Endothelial cell of umbilical vein (primary cell): ENCODE results near the gene MTRF1L. TPM values are rescaled to one million over a fixed set of nuclear protein-coding genes. Genes with fewer than 3 reads are reported as not detected.

Source experiments
- BruUV-seq: library from RNA; stranded (reverse); fragments of 400-500 nt; replicated peaks from 2 replicates; lab custom pipeline; 2021; lab: Mats Ljungman, UMichigan
- CTCF ChIA-PET: fragments of 300-600, 350-600 bp; sonication (Branson Sonifier 250); formaldehyde crosslinking; loops from one replicate; lab custom pipeline; 2021; ENCODE audit warnings: antibody characterized with exemption, inconsistent platforms; lab: Charles Lee
- POLR2A ChIA-PET: fragments of 300-600, 350-600 bp; sonication (Branson Sonifier 250); formaldehyde crosslinking; loops from one replicate; lab custom pipeline; 2021; ENCODE audit warnings: antibody characterized with exemption, inconsistent platforms; lab: Charles Lee
- DNase-seq: peaks from one replicate; pipeline ENCODE4 v3.0.0-alpha.2; 2011; ENCODE audit warnings: low read depth, low spot score
- FAIRE-seq: peaks from 2 replicates; lab custom pipeline; 2011; peaks lifted over from hg19 to GRCh38; lab: Jason Lieb, UNC
- H2AFZ ChIP-seq: 2 replicates; pipeline ENCODE4 v1.6.0; 2012; ENCODE audit warnings: low read depth, low read length, control low read depth, inconsistent platforms
- H3K27ac ChIP-seq: 2 replicates; pipeline ENCODE4 v1.5.1; 2011; ENCODE audit warnings: low read depth, mild to moderate bottlenecking, control low read depth, low read length, moderate library complexity; ENCODE audit not compliant: insufficient read depth
- H3K27me3 ChIP-seq, 2 experiments: 2 replicates each; pipeline versions ENCODE4 v1.6.0 to v1.6.1; 2011; ENCODE audit warnings: low read length in 2 of 2, mixed read lengths in 1 of 2; ENCODE audit not compliant: control insufficient read depth in 2 of 2, insufficient read depth in 2 of 2
- H3K36me3 ChIP-seq, 2 experiments: 2 replicates in 1 of 2; 3 replicates in 1 of 2; pipeline ENCODE4 v1.5.1; 2011; ENCODE audit warnings: low read length in 2 of 2, mild to moderate bottlenecking in 1 of 2, moderate library complexity in 1 of 2; ENCODE audit not compliant: control insufficient read depth in 2 of 2, insufficient read depth in 2 of 2; ENCODE audit errors: extremely low read depth in 1 of 2
- H3K4me1 ChIP-seq: 3 replicates; pipeline ENCODE4 v1.5.1; 2011; ENCODE audit warnings: mild to moderate bottlenecking, low read length; ENCODE audit not compliant: control insufficient read depth, insufficient read depth; ENCODE audit errors: extremely low read depth
- H3K4me2 ChIP-seq: 2 replicates; pipeline ENCODE4 v1.6.1; 2011; ENCODE audit warnings: low read length, control low read depth, mixed read lengths; ENCODE audit not compliant: insufficient read depth
- H3K4me3 ChIP-seq, 3 experiments: fragments of 200-600 bp in 1 of 3; sonication (generic), shearing (Covaris generic) in 1 of 3; replicated peaks in 1 of 3; 2 replicates each; pipeline ENCODE4 v1.5.1; 2011 to 2016; ENCODE audit warnings: control low read depth in 3 of 3, low read length in 3 of 3, mild to moderate bottlenecking in 2 of 3, inconsistent platforms in 1 of 3, low read depth in 1 of 3, moderate library complexity in 1 of 3; ENCODE audit not compliant: insufficient read depth in 1 of 3
- H3K79me2 ChIP-seq: 2 replicates; pipeline ENCODE4 v1.6.0; 2012; ENCODE audit warnings: low read length, inconsistent platforms; ENCODE audit not compliant: control insufficient read depth, insufficient read depth
- H3K9ac ChIP-seq: replicated peaks from 2 replicates; pipeline ENCODE3; 2011; ENCODE audit warnings: low read length, control low read depth; ENCODE audit not compliant: insufficient read depth; ENCODE audit errors: extremely low read depth
- H3K9me1 ChIP-seq: replicated peaks from 3 replicates; pipeline ENCODE4 v1.6.0; 2011; ENCODE audit warnings: mild to moderate bottlenecking, low read length; ENCODE audit not compliant: control insufficient read depth, insufficient read depth; ENCODE audit errors: extremely low read depth
- H3K9me3 ChIP-seq: replicated peaks from 2 replicates; pipeline ENCODE4 v1.5.1; 2012; ENCODE audit warnings: low read length, inconsistent platforms; ENCODE audit not compliant: control insufficient read depth, insufficient read depth
- H4K20me1 ChIP-seq: replicated peaks from 2 replicates; pipeline ENCODE3; 2011; ENCODE audit warnings: mild to moderate bottlenecking, low read length; ENCODE audit not compliant: control insufficient read depth, insufficient read depth; ENCODE audit errors: extremely low read depth
- CTCF ChIP-seq, 2 donors: IDR thresholded peaks; 1 replicate in 1 of 2; 2 replicates in 1 of 2; pipeline ENCODE4 v1.5.1; 2011; ENCODE audit warnings: low read length in 2 of 2, mild to moderate bottlenecking in 2 of 2, moderate library complexity in 2 of 2, control low read depth in 1 of 2, inconsistent platforms in 1 of 2, low read depth in 1 of 2; ENCODE audit not compliant: insufficient read depth in 1 of 2; ENCODE audit errors: extremely low read depth in 1 of 2
- FOS ChIP-seq: IDR thresholded peaks from 2 replicates; pipeline ENCODE4 v1.6.1; 2011; ENCODE audit warnings: mild to moderate bottlenecking, low read length, moderate library complexity, borderline replicate concordance; ENCODE audit not compliant: insufficient read depth
- GATA2 ChIP-seq: IDR thresholded peaks from 2 replicates; pipeline ENCODE4 v1.7.0; 2011; ENCODE audit warnings: low read depth, mild to moderate bottlenecking, moderate library complexity, mixed read lengths, low read length; ENCODE audit not compliant: insufficient read length, insufficient read depth
- JUN ChIP-seq: IDR thresholded peaks from 2 replicates; pipeline ENCODE4 v1.6.1; 2011; ENCODE audit warnings: borderline replicate concordance, low read depth; ENCODE audit not compliant: insufficient read length, insufficient read depth
- MAX ChIP-seq: IDR thresholded peaks from 2 replicates; pipeline ENCODE4 v1.6.1; 2011; ENCODE audit not compliant: insufficient read depth, insufficient read length
- POLR2A ChIP-seq: IDR thresholded peaks from 2 replicates; pipeline ENCODE4 v1.6.1; 2012; ENCODE audit warnings: low read depth, mild to moderate bottlenecking, control low read depth, low read length
- POLR2AphosphoS5 ChIP-seq: IDR thresholded peaks from 2 replicates; pipeline ENCODE4 v1.6.1; 2012; ENCODE audit warnings: low read depth, mild to moderate bottlenecking, control low read depth, low read length, moderate library complexity; ENCODE audit not compliant: insufficient read depth
- dilution Hi-C: fragments of 300-500 bp; cut with MboI; formaldehyde crosslinking; loops from one replicate; pipeline ENCODE4 v1.15.0; 2019; ENCODE audit warnings: low sequenced_read_pairs; ENCODE audit not compliant: extremely low pct_ligation_motif_present
- intact Hi-C: fragments of 100-400 bp; cut with micrococcal nuclease; formaldehyde crosslinking; loops from one replicate; pipeline ENCODE4 v1.10.0; 2022
- polyA plus RNA-seq, 4 experiments: library from polyadenylated mRNA; depleted of rRNA in 3 of 4; stranded (reverse) in 3 of 4; unstranded in 1 of 4; fragments of >200 nt; gene quantifications; 2 replicates each; pipeline versions ENCODE4 v1.2.1 to v1.2.3, GENCODE V29; 2011 to 2012; ENCODE audit warnings: missing spikeins in 1 of 4
- total RNA-seq: library from RNA; stranded (reverse); gene quantifications from 2 replicates; pipeline ENCODE4 v1.2.3, GENCODE V29; 2021

MTRF1L gene
- total and polyA plus RNA-seq, 2 donors (not counting 3 experiments of a cell fraction or from before 2014, with no cell fraction given), result 6.2 to 27.5 TPM

DNA sequence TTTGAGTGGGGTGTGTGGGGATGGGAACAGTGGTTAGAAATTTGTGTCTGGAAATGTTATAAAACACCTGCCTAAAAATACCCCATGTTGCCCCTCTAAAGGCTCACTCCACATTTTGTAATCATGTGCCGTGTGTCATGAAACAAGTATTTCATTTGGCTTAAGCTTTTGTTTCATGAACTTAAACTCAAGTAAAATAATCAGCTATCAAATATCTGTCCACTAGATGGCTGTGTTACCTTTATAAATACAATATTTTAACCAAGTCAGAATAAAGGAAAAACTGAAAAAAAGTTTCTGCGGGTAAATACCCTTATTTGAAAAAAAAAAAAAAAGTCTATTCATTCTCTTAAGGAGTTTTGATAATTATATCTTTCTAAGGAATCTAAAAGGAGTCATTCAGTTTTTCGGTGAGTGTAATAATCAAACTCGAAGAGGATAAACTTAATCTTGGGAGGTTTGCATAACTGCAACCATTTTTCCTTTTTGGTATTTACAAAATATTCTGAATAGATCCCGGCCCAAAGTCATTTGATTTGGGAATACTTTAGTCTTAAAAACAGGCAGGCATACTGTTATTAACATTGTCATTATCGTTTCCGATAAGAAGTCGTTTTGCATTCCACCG lies 29.9 kb upstream of the MTRF1L start:
- no peaks in the 10 kb centered on the region for H3K36me3 ChIP-seq
- no peak overlapping the region for H2AFZ ChIP-seq
- intact Hi-C loops, result loop anchor here (1.0 to 5.0 kb wide), 6 partner anchors 60 to 1115 kb away; no protein-coding TSS in a partner anchor
- no peaks in the 10 kb centered on the region for H3K9me3 ChIP-seq
- no peak for TF ChIP-seq FOS
- peak in 1 of 2 donors; percentile 12 for TF ChIP-seq CTCF (IDR thresholded peaks at IDR 0.05; ENCODE audit: extremely low read depth in 1 of 2, insufficient read depth in 1 of 2, low read depth in 1 of 2, low read length in 2 of 2)
- TF ChIP-seq POLR2AphosphoS5, result no peak
- no peak for TF ChIP-seq GATA2
- no peak for TF ChIP-seq MAX
- no peak for TF ChIP-seq POLR2A
- TF ChIP-seq JUN, result no peak
- no TSS peak for BruUV-seq
- peak; percentile 66 for DNase-seq
- H3K9ac ChIP-seq, result no peak overlapping the region
- no peaks in the 10 kb centered on the region for H3K9me1 ChIP-seq
- H3K27ac ChIP-seq, result no peak overlapping the region
- ChIA-PET CTCF (interaction anchor here (0.6 to 2.9 kb wide), 51 partner anchors 9 to 1499 kb away, joined by 3 to 132 read pairs (median 5); partner anchors contain the start of genes FBXO5 and RGS17), POLR2A (interaction anchor here (0.7 kb wide), 1 partner anchor 95 kb away, joined by 3 read pairs; no protein-coding TSS in a partner anchor)
- dilution Hi-C loops, result no loop called here
- no peaks in the 10 kb centered on the region for H3K79me2 ChIP-seq
- H4K20me1 ChIP-seq, result no peaks in the 10 kb centered on the region
- no peak overlapping the region for H3K4me3 ChIP-seq
- H3K27me3 ChIP-seq, result no peaks in the 10 kb centered on the region
- FAIRE-seq, result peak; percentile 48
- H3K4me1 ChIP-seq, result peaks cover 15% of the 10 kb centered on the region
- H3K4me2 ChIP-seq, result no peak overlapping the region
